Measurements from ENCODE around the gene DHDH. TPM values are rescaled to one million over a fixed set of nuclear protein-coding genes. Genes with fewer than 3 reads are reported as not detected.

The DHDH gene
- total RNA-seq, 1 experiment from 2014 or later, result 0.24 TPM

DNA sequence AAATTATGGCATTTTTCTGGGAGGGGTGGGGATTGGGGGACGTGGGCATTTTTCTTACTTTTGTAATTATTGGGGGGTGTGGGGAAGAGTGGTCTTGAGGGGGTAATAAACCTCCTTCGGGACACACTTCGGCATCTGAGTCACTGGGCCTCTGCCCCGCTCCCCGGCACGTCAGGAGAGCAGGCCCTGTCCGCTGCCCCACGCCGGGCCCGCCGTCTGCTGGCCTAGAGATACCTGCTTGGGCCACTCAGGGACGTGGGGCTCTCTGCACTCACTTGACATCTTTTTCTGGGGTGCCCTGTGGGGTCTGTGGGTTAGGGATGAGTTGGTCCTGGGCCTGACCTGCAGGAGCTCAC is 28.2 kb downstream of the DHDH start:
- no peak for DNase-seq (ENCODE audit: low read depth, low spot score)
- in situ Hi-C loops (cut with HindIII; ENCODE audit: low pct_unique_long_range_greater_than_20kb, low sequenced_read_pairs), result no loop called here

- DNase-seq (ENCODE audit: low read depth, low spot score), result no peak
Observed at GRCh38 chr19:48962029-48962848, 28.7 kb downstream of the DHDH start.

GRCh38 chr19:48962849-48963165 is 29.3 kb downstream of the DHDH start:
- no peak for DNase-seq (ENCODE audit: low read depth, low spot score)
- in situ Hi-C loops (cut with HindIII; ENCODE audit: low pct_unique_long_range_greater_than_20kb, low sequenced_read_pairs), result no loop called here

More at GRCh38 chr19:48962029-48962848, 28.7 kb downstream of the DHDH start:
- in situ Hi-C loops (cut with HindIII; ENCODE audit: low pct_unique_long_range_greater_than_20kb, low sequenced_read_pairs), result no loop called here

- in situ Hi-C loops (cut with HindIII; ENCODE audit: low pct_unique_long_range_greater_than_20kb, low sequenced_read_pairs), result no loop called here
- no peak for DNase-seq (ENCODE audit: low read depth, low spot score)
Observed at GRCh38 chr19:48963371-48964204, 30.1 kb downstream of the DHDH start.

- in situ Hi-C loops (cut with HindIII; ENCODE audit: low pct_unique_long_range_greater_than_20kb, low sequenced_read_pairs), result no loop called here
- DNase-seq (ENCODE audit: low read depth, low spot score), result no peak
Observed at GRCh38 chr19:48964205-48965039, 30.9 kb downstream of the DHDH start.

- DNase-seq (ENCODE audit: low read depth, low spot score), result peak; percentile 93
- in situ Hi-C loops (cut with HindIII; ENCODE audit: low pct_unique_long_range_greater_than_20kb, low sequenced_read_pairs), result no loop called here
Observed at GRCh38 chr19:48965040-48965805, 31.7 kb downstream of the DHDH start, which contains the start of gene FTL. Gene FTL (plus strand): TSS chr19:48965309. CDS start chr19:48965508, 199 bp downstream.

GRCh38 chr19:48965806-48966540 is 32.5 kb downstream of the DHDH start:
- in situ Hi-C loops (cut with HindIII; ENCODE audit: low pct_unique_long_range_greater_than_20kb, low sequenced_read_pairs), result no loop called here
- DNase-seq (ENCODE audit: low read depth, low spot score), result peak; percentile 90

- no peak for DNase-seq (ENCODE audit: low read depth, low spot score)
- in situ Hi-C loops (cut with HindIII; ENCODE audit: low pct_unique_long_range_greater_than_20kb, low sequenced_read_pairs), result no loop called here
Observed at GRCh38 chr19:48966541-48967345, 33.2 kb downstream of the DHDH start.

DNA sequence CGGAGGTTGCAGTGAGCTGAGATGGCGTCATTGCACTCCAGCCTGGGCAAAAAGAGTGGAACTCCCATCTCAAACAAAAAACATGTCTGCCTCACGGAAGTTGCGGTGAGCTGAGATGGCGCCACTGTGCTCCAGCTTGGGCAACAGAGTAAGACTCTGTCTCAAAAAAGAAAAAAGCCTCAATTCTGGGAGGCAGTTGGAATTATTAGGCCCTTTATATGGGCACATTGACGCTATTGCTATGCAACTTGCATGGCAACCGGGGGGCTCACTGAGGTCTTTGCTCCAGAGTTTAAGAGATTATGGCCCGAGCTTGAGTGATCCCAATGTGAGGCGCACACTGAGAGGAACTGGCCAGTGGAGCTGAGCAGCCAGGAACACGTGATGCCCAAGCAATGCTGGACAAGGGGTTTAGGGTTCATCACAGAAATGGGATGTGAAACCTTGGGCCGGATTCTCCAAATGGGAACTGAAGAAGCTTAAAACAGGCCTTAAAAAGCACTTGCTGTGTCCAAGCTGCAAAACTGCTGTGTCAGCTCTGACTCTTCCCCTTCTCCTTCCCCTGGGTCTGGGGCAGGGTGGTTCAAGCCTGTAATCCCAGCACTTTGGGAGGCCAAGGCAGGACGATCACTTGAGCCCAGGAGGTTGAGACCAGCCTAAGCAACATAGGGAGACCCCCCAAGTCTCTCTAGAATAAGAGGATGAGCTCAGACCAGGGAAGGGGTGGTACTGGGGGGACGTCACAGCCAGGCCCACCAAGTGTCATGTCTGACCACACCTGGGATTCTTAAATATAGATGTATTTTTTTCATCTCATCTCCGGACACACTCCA is 34.1 kb downstream of the DHDH start:
- in situ Hi-C loops (cut with HindIII; ENCODE audit: low pct_unique_long_range_greater_than_20kb, low sequenced_read_pairs), result no loop called here
- DNase-seq (ENCODE audit: low read depth, low spot score), result no peak

DNA sequence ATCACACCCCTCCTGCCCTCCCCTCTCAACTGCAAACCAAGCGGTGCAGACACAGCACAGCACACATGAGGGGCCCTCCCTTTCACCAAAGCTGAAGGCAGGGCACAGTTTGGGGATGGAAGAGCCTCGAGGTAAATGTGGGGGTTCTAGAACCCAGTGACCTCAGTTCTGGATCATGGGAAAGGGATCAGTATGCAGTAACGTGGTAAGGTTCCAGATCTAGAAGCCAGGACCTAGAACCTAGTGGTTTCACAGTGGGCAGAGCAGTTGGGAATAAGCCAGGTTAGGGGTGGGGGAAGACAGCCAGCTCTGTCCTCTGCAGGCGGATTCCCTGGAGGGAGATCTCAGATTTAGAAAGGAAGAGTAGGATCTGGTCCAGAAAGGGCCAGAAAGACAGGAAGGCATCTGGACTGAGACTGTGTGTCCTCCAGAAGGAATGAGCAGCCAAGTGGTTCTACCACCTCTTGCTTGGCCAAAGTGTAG is 34.7 kb downstream of the DHDH start:
- DNase-seq (ENCODE audit: low read depth, low spot score), result no peak
- in situ Hi-C loops (cut with HindIII; ENCODE audit: low pct_unique_long_range_greater_than_20kb, low sequenced_read_pairs), result no loop called here

DNA sequence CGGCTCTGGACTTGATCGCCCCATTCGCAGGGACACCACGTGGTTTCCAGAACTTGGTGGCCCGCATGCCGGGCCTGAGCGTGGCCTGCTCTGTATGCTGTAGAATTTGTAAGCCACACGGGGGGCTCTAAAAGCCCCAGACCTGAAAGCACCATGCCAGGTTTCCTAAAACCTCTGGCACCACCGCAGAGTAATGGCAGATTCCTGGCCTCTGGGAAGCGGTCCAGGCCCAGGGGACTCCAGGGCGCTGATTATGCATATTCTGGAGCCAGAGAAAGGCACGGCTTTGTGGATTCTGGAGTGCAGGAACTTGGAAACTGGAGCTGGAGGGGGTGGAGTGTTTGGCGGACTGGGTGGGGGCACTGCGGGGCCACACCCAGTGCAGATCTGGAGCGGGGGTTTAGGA is 35.3 kb downstream of the DHDH start:
- in situ Hi-C loops (cut with HindIII; ENCODE audit: low pct_unique_long_range_greater_than_20kb, low sequenced_read_pairs), result no loop called here
- DNase-seq (ENCODE audit: low read depth, low spot score), result no peak

GRCh38 chr19:48969276-48970138 is 36.0 kb downstream of the DHDH start:
- in situ Hi-C loops (cut with HindIII; ENCODE audit: low pct_unique_long_range_greater_than_20kb, low sequenced_read_pairs), result no loop called here
- no peak for DNase-seq (ENCODE audit: low read depth, low spot score)

DNA sequence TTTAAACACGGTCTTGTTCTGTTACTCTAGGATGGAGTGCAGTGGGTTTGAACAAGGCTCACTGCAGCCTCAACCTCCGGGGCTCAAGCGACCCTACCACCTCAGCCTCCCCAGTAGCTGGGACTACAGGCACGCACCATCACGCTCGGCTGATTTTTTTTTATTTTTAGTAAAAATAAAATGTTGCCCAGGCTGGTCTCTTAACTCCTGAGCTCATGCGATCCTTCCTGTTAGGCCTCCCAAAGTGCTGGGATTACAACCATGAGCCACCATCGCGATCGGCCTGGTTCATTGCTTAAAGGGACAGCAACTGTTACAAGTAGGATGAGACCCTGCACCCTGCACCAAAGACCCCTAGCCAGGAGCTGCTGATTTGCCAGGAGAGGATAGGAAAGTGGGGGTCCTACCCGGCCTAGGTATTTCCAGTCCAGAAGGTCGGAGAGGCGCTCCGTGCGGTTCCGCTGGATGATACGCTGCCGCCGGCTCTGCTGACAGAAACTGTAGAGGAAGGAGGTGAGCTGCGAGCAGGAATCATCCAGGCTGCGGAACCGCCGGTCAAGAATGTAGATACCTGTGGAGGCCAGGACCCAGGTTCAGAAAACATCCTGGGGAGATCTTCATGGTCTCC is 36.8 kb downstream of the DHDH start:
- in situ Hi-C loops (cut with HindIII; ENCODE audit: low pct_unique_long_range_greater_than_20kb, low sequenced_read_pairs), result no loop called here
- DNase-seq (ENCODE audit: low read depth, low spot score), result no peak

DNA sequence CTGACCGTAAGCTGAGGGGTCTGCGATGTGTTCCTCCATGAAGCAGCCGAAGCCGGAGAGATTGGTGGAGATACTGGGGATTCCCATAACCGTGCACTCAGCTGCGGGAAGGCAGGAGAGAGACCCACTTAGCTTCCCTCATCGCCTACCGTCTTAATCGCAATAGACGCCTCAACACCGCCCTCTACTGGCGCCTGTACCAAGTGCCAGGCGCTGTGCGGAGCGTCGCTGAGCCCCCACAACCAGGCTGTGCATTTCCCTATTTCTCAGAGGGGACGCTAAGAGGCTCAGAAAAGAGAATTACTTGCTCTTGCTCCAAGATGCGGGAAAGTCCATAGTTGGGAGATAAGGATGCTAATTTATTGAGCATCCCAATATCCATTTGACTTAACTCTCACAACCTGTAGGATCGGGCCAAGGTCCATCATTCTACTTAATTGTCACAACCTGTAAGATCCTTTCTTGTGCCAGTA is 37.5 kb downstream of the DHDH start:
- peak; percentile 78 for DNase-seq (ENCODE audit: low read depth, low spot score)
- in situ Hi-C loops (cut with HindIII; ENCODE audit: low pct_unique_long_range_greater_than_20kb, low sequenced_read_pairs), result no loop called here

Data from SK-MEL-5 (cell line).